ENCODE data around the gene TMEM52.

The TMEM52 gene

DNA sequence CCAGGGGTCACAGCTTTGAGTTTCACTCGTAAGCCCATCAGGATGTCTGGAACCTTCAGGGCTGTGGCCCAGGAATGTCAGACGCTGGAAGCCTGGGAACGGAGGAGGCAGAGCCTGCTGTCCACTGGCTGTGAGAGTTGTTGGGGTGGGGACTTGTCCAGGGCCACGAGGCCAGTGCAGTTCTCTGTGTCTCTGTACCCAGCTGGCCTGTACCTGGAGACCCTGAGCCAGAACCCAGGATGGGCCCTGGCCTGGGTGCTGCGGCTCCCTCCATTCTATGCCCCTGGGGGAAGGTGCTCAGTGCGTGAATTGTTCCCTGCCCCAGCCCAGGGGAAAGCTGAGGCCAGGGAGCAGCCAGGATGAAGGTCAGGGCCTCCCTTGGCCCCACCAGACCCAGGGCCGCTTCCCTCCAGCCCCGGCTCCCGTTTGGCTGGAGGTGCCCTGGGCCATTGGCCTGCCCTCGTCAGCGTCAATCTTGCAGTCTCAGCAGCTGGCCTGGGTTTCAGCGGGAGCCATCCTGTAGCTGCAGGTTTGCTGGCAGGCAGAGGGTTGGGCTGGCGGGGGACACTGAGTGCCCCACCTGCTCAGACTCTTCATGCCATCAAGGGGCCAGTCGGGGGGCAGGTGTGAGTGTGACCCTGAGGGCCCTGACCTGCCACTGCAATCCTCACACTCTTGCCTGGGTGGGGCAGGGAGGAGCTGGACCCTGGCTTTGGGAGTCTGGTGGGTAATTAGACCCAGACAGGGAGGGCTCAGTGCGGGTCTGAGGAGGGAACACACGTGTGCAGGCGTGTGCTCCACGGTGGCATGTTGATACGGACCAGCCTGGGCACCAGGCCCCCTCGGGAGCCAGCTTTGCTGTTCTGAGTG is 4.7 kb downstream of the TMEM52 start:
- Mint-ChIP-seq H3K4me3 (no peak overlapping the region), H3K4me1 (peaks cover 8% of the 10 kb centered on the region), H3K9me3 (no peaks in the 10 kb centered on the region), H3K27ac (no peak overlapping the region), H3K36me3 (no peaks in the 10 kb centered on the region), H3K27me3 (no peaks in the 10 kb centered on the region)

DNA sequence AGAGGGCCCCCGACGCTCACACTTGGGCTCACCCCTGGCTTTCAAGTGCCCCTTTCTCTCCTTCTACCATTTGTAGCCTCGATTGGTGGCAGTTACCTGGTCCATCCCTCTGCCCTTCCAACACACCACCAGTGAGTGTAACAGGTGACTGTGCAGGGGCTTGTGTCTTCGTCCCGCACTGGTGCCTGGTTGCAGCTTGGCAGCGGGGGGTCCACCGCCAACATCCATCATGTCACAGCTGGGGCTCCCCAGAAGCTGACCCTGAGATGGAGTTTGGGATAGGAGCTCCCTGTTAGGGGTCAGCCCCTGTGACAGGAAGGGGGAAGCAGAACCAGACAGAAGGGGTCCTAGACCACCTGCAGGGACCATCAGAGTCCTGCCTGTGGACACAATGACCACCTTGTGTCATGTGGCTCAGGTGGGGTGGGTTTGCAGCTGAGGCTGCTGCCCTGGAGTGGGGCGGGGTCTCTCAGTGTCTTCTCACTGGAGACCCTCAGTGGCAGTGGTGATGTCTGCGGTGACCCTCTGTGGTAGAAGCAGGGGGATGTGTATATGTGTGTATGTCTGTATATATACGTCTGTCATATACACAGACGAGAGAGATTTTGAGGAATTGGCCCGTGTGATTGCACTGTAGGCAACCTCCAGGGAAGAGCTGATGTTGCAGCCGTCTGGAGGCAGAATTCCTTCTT is 7.6 kb downstream of the TMEM52 start:
- H3K4me3 Mint-ChIP-seq = no peak overlapping the region
- no peaks in the 10 kb centered on the region for H3K27me3 Mint-ChIP-seq
- peaks cover 8% of the 10 kb centered on the region for H3K4me1 Mint-ChIP-seq
- H3K9me3 Mint-ChIP-seq = no peaks in the 10 kb centered on the region
- no peaks in the 10 kb centered on the region for H3K36me3 Mint-ChIP-seq
- no peak overlapping the region for H3K27ac Mint-ChIP-seq

DNA sequence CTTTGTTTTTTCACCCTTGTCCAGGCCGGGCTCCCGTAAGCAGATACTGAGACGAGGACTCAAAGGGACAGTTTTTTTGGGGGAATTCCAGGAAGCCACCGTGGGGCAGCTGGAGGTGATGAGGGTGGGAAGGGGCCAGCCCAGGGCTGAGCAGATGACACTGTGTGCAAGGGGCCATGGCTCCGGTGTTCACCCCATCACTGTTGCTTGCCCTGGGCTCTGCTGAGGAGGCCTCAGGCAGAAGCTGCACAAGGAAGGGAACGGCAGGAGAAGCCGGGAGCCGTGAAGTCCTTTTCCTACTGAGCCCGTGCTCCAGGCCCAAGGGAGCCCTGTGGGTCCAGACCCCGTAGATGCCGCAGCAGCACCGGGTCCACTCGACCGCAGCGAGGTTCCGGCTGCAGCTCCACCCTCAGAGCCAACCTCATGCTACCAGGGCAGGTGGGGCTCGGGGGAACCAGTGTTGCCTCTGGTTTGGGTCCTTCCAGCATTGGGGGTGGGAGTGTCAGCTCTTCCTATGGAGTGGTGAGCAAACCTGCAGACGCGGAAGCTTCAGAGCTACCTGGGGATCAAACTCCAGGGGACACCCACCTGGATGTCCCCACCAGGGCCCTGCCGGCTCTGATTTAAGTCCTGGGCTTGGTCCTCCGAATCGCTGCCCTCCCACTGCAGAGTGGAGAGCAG is 8.3 kb downstream of the TMEM52 start:
- no peak overlapping the region for H3K27ac Mint-ChIP-seq
- H3K36me3 Mint-ChIP-seq = no peaks in the 10 kb centered on the region
- no peaks in the 10 kb centered on the region for H3K9me3 Mint-ChIP-seq
- peak overlapping the region; percentile 89 for H3K4me3 Mint-ChIP-seq
- peaks cover 13% of the 10 kb centered on the region for H3K4me1 Mint-ChIP-seq
- H3K27me3 Mint-ChIP-seq = no peaks in the 10 kb centered on the region

DNA sequence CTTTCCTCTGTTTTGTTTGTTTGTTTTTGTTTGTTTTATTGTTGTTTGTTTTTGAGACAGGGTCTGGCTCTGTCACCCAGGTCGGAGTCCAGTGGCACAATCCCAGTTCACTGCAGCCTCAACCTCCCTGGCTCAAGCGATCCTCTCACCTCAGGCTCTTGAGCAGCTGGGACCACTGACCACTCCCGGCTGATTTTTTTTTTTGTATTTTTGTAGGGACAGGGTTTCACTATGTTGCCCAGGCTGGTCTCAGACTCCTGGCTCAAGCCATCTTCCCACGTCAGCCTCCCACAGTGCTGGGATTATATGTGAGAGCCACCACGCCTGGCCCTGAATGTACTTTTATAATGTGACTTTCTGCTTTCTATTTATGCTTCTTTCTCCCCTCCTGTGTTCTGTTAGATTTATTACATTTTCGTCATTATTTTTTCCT is 9.0 kb downstream of the TMEM52 start:
- Mint-ChIP-seq H3K36me3 (no peaks in the 10 kb centered on the region), H3K4me3 (peak overlapping the region; percentile 89), H3K27ac (peak overlapping the region; percentile 92), H3K27me3 (no peaks in the 10 kb centered on the region), H3K4me1 (peaks cover 13% of the 10 kb centered on the region), H3K9me3 (no peaks in the 10 kb centered on the region)

DNA sequence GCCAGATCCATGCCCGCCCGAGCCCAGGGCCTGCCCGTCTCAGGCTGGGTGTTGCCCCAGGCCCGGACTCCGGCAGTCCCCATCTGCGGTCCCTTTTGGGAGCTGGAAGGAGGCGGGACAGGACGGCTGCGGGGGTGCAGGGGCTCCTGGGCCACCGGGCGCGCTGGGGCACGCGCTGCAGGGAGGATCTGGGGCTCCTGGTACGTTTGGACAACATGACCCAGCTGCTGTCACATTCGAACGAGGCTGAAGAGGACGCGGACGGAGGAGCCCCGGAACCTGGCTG is 10.6 kb downstream of the TMEM52 start:
- H3K36me3 Mint-ChIP-seq = no peaks in the 10 kb centered on the region
- no peak overlapping the region for H3K27ac Mint-ChIP-seq
- H3K27me3 Mint-ChIP-seq = no peaks in the 10 kb centered on the region
- H3K9me3 Mint-ChIP-seq = no peaks in the 10 kb centered on the region
- peak overlapping the region; percentile 47 for H3K4me3 Mint-ChIP-seq
- H3K4me1 Mint-ChIP-seq = peaks cover 13% of the 10 kb centered on the region

DNA sequence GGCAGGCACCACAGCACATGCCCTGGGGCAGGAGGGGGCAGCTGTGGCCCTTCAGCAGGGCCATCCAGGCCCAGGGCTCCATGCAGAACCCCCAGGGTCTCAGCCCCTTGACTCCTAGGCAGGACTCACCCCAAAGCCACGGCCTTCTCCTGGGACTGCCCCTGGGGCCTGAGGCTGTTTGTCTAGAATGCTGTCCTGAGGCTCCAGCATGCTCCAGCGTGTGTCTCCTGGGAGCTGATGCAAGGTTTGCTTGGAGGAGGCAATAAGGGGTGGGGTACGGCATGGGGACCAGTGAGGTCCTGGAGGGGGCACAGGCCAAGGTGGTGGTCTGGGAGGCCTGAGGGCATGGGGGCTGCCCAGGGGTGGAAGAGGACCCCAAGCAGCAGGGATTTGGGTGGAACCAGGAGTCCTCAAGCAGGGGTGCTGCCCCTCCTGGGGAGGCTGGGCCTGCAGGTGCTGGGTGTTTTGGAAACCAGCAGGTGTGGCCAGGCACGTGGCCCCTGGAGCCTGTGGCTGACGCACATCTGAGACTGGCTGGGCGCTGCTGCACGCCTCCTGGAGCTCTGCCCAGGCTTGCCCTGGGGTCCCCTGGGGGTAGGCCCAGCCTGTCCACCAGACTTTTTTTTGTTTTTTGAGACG is 11.9 kb downstream of the TMEM52 start:
- Mint-ChIP-seq H3K4me3 (no peak overlapping the region), H3K36me3 (no peaks in the 10 kb centered on the region), H3K9me3 (no peaks in the 10 kb centered on the region), H3K27ac (no peak overlapping the region), H3K4me1 (peaks cover 13% of the 10 kb centered on the region), H3K27me3 (no peaks in the 10 kb centered on the region)

DNA sequence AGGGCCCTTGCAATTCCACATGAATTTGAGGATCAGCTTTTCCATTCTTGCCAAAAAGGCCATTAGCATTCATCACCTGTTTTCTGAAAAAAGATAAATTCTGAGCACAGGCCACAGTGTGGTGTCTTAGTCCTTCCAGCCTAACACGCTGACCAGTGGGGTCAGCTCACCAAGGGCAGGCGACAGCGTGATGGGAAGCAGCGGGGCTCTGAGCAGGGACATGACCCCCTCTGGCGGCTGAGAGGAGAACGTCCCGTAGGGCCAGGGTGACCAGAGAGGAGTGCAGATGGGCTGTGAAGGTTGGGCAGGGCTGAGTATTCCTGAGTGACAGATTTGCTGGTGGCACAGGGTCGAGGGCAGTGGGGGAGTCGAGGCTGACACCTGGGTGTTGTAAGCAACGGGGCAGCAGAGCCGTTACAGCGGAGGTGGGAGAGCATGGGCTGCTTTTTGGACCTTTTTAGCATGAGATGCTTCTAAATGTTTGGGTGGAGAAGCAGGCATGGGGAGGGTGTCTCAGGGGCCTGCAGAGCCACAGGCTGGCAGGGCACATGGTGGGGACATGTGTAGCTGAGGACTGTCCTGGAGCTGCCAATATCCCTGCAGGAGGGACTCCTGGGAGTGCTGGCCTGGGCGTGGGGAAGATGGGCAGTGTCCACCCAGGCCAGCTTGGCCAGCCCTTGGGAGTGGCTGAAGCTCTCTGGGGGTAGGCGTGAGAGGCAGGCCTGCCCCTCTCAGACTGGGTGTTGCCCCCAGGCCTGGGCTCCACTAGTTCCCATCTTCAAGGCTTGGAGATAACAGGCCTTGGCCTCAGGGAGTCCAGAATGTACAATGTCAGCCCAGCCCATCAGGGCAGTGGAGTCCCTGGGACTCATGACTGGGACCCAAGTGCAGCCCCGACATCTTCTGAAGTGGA is 12.6 kb downstream of the TMEM52 start:
- Mint-ChIP-seq H3K36me3 (no peaks in the 10 kb centered on the region), H3K4me1 (peaks cover 13% of the 10 kb centered on the region), H3K4me3 (peak overlapping the region; percentile 34), H3K27me3 (no peaks in the 10 kb centered on the region), H3K9me3 (no peaks in the 10 kb centered on the region), H3K27ac (no peak overlapping the region)

DNA sequence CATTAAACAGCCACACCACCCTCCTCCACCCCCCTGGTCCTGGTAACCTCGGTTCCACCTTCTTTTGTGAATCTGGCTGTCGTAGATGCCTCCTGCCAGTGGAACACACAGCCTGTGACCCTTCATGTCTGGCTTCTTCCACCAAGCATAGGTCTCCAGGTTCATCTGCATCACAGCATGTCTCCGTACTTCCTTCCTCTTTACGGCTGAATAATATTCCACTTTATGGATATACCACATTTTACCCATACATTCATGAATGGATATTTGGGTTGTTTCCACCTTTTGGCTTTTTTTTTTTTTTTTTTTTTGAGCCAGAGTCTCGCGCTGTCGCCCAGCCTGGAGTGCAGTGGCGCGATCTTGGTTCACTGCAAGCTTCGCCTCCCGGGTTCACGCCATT is 15.9 kb downstream of the TMEM52 start:
- no peak overlapping the region for H3K27ac Mint-ChIP-seq

DNA sequence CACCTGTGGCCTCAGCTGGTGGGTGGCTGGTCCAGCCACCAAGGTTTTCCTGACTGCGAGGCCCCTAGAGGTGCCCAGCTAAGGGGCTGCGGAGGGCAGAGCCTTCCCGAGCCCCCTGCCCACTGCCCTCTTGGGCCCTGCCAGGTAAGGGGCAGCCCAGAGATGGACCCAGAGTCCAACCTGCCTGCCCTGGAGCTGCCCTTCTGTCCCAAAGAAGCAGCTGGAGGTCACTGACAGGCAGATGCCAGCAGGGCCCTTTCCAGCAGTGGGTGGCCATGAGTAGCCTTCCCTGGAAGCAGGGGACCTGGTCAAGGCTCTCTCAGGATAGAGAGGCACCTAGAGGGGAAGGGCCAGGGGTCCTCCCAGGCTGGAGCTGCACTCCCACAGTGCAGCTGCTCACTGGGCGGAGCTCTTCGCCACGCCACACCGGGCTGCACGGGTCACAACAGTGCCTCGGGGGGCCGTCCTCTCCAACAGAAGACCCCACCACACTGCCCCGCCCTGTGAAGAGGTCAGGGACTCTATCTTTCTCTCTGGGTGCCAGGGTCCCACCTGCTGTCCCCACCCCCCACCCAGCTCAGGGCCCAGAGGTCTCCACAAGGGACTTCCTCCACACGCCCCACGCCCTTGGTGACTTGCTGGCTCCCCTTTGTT is 17.3 kb downstream of the TMEM52 start:
- Mint-ChIP-seq H3K4me1 (peaks cover 6% of the 10 kb centered on the region), H3K27ac (no peak overlapping the region), H3K36me3 (no peaks in the 10 kb centered on the region), H3K27me3 (no peaks in the 10 kb centered on the region), H3K9me3 (no peaks in the 10 kb centered on the region), H3K4me3 (no peak overlapping the region)

More for the DNA sequence above, 15.9 kb downstream of the TMEM52 start:
- no peaks in the 10 kb centered on the region for H3K36me3 Mint-ChIP-seq
- H3K27me3 Mint-ChIP-seq = no peaks in the 10 kb centered on the region
- peaks cover 6% of the 10 kb centered on the region for H3K4me1 Mint-ChIP-seq
- H3K9me3 Mint-ChIP-seq = no peaks in the 10 kb centered on the region
- H3K4me3 Mint-ChIP-seq = no peak overlapping the region

DNA sequence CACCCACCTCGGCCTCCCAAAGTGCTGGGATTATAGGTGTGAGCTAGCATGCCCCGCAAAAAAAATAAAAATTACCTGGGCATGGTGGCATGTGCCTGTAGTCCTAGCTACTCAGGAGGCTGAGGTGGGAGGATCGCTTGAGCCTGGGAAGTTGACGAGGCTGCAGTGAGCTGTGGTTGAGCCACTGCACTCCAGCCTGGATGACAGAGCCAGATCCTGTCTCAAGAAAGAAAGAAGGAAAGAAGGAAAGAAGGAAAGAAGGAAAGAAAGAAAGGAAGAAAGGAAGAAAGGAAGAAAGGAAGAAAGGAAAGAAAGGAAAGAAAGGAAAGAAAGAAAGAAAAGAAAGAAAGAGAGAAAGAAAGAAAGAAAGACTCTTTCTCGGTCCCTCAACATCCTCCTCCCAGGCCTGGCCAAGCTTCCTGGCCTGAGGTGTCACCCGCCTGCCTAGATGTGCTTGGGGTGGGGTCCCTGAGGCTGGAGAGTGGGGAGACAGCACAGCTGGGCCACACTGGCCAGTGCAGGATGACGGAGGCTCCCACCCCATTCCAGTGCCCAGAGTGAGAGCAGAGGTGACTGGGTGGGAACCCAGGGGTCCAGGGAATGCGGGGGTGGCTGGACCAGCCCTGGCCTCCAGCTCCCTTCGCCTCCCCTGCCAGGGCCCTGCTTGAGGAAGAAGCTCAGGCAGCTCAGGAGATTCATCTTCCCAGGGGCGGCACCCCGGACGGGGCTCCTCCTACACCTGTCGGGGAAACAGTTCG is 18.0 kb downstream of the TMEM52 start:
- H3K4me3 Mint-ChIP-seq = no peak overlapping the region
- H3K4me1 Mint-ChIP-seq = peaks cover 2% of the 10 kb centered on the region
- H3K27me3 Mint-ChIP-seq = no peaks in the 10 kb centered on the region
- H3K9me3 Mint-ChIP-seq = no peaks in the 10 kb centered on the region
- peak overlapping the region; percentile 62 for H3K27ac Mint-ChIP-seq
- H3K36me3 Mint-ChIP-seq = no peaks in the 10 kb centered on the region

DNA sequence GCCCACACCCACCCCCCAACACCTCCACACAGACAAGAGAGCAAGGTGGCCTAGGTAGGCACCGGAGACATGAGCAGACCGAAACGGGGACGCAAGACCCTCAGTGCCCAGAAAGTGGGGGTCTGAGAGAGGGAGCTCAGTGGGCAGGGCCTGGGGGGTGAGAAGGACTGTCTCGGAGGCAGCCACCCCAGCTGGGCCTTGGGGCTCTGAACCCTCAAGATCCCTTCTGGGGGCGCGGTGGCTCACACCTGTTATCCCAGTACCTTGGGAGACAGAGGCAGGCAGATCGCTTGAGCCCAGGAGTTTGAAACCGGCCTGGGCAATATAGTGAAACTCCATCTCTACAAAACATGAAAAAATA is 19.1 kb downstream of the TMEM52 start:
- no peaks in the 10 kb centered on the region for H3K27me3 Mint-ChIP-seq
- H3K27ac Mint-ChIP-seq = no peak overlapping the region
- peaks cover 9% of the 10 kb centered on the region for H3K4me1 Mint-ChIP-seq
- H3K9me3 Mint-ChIP-seq = no peaks in the 10 kb centered on the region
- no peaks in the 10 kb centered on the region for H3K36me3 Mint-ChIP-seq
- H3K4me3 Mint-ChIP-seq = no peak overlapping the region

DNA sequence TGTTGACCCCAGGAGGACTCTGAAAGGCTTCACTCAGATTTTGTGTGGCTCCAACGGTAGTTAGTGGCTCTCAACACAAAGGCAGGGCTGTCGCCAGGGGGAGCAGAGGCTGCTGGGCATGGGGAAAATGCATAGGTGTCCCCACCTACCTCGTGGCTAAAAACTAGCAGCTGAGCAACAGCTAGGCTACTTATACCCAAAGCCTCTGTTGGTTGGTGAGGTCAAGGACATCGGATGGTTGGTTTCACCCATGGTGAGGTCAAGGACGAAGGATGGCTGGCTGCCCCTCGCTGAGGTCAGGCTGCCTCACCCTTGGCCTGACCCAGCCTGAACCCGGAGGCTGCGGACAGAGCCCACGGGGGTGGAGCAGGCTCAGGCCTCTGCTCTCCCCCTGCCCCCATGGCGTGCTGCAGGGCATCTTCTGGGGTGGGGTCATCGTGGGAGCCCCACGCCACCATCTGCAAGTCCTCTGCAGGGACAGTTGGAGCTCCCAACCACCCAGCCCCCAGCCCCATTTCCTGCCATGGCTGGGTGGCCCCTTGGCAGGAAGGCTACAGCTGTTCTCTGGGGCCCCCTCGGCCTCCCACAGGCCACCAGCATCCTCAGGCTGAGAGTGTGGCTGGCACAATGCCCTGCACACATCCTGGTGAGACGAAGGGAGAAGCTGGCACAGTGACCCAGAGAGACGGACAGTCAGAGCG is 19.7 kb downstream of the TMEM52 start:
- H3K4me3 Mint-ChIP-seq = no peak overlapping the region
- H3K36me3 Mint-ChIP-seq = no peaks in the 10 kb centered on the region
- no peaks in the 10 kb centered on the region for H3K9me3 Mint-ChIP-seq
- H3K27ac Mint-ChIP-seq = no peak overlapping the region
- no peaks in the 10 kb centered on the region for H3K27me3 Mint-ChIP-seq
- peaks cover 14% of the 10 kb centered on the region for H3K4me1 Mint-ChIP-seq

DNA sequence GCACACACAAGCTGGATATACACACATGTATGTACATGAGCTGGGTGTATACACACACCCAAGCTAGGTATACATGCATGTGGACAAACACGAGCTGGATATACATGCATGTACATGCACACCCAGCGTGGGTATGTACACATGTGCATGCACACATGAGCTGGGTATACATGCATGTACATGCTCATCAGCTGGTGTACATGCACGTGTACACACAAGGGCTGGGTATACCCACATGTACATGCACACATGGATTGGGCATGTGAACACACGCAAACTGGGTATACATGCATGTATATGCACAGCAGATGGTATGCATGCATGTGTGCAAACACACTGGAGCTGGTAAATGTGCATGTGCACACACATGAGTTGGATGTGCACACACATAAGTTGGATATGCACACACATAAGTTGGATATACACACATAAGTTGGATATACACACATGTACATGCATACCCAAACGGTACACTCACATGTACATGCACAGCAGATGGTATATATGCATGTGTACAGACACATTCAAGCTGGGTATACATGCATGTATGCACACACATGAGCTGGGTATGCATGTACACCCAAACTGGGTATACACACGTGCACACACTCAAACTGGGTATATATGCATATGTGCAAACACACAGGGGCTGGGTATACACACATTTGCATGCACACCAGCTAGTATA is 20.7 kb downstream of the TMEM52 start:
- H3K4me1 Mint-ChIP-seq = peaks cover 23% of the 10 kb centered on the region
- H3K27me3 Mint-ChIP-seq = no peaks in the 10 kb centered on the region
- no peak overlapping the region for H3K27ac Mint-ChIP-seq
- H3K36me3 Mint-ChIP-seq = no peaks in the 10 kb centered on the region
- no peak overlapping the region for H3K4me3 Mint-ChIP-seq
- H3K9me3 Mint-ChIP-seq = no peaks in the 10 kb centered on the region
